H1 (cell line): ENCODE measurements around the gene DOCK10. TPM values are rescaled to one million over a fixed set of nuclear protein-coding genes. Genes with fewer than 3 reads are reported as not detected.

Source experiments
- BACH1 ChIP-seq: IDR thresholded peaks from 2 replicates; pipeline ENCODE4 v1.6.1; 2012; ENCODE audit warnings: low read length, improper control_type of control experiment
- BCL11A ChIP-seq, 2 experiments: IDR thresholded peaks; one replicate each; pipeline ENCODE4 v1.6.1; 2011; ENCODE audit warnings: low read depth in 2 of 2, low read length in 2 of 2, mild to moderate bottlenecking in 2 of 2
- CBX8 ChIP-seq: fragments of 300-800, 300-1000 bp; sonication (generic); IDR thresholded peaks from 2 replicates; pipeline ENCODE4 v1.7.1; 2016; ENCODE audit warnings: low read depth, low read length, borderline replicate concordance
- CHD7 ChIP-seq: fragments of 300-600 bp; sonication (generic); IDR thresholded peaks from 2 replicates; pipeline ENCODE4 v1.7.1; 2012; ENCODE audit warnings: low read length, moderate library complexity, mild to moderate bottlenecking, inconsistent platforms; ENCODE audit not compliant: insufficient replicate concordance
- KDM1A ChIP-seq: fragments of 200-600, 300-600 bp; sonication (generic); IDR thresholded peaks from 2 replicates; pipeline ENCODE4 v1.7.1; 2016; ENCODE audit warnings: mild to moderate bottlenecking, low read length, borderline replicate concordance
- MAFK ChIP-seq: IDR thresholded peaks from 2 replicates; pipeline ENCODE4 v1.6.1; 2012; ENCODE audit warnings: low read depth, mild to moderate bottlenecking, improper control_type of control experiment, low read length
- RFX5 ChIP-seq: IDR thresholded peaks from 2 replicates; pipeline ENCODE4 v1.6.1; 2011; ENCODE audit warnings: low read depth, low read length, improper control_type of control experiment, borderline replicate concordance
- TCF12 ChIP-seq: IDR thresholded peaks from 2 replicates; pipeline ENCODE4 v1.6.1; 2011; ENCODE audit warnings: low read depth, mild to moderate bottlenecking, low read length
- YY1 ChIP-seq: IDR thresholded peaks from 2 replicates; pipeline ENCODE4 v1.6.1; 2011; ENCODE audit warnings: low read depth, mild to moderate bottlenecking, low read length
- ZNF274 ChIP-seq: IDR thresholded peaks from 2 replicates; pipeline ENCODE4 v1.7.0; 2012; ENCODE audit warnings: low read length, borderline replicate concordance; ENCODE audit errors: extremely low read depth
- polyA plus RNA-seq, 7 experiments: library from polyadenylated mRNA; depleted of rRNA in 3 of 7; stranded (reverse) in 5 of 7; unstranded in 2 of 7; fragments of >200 nt in 5 of 7; fragments of 200-250 nt in 2 of 7; gene quantifications; 1 replicate in 5 of 7; 2 replicates in 1 of 7; 4 replicates in 1 of 7; pipeline versions ENCODE4 v1.2.1 to v1.2.3, GENCODE V29; 2011 to 2013; ENCODE audit warnings: missing spikeins in 2 of 7, mixed read lengths in 2 of 7
- total RNA-seq: library from RNA; stranded (reverse); fragmentation: NEBNext Ultra II Directional; extraction: Animal tissue kit (Norgen Biotek cat#: 25700); gene quantifications from 2 replicates; pipeline ENCODE4 v1.2.1, GENCODE V29; 2021

The DOCK10 gene
- total and polyA plus RNA-seq, 2 of the 8 experiments (the other 6 are each of a cell fraction or from before 2014, with no cell fraction given): 0.33 to 1.6 TPM

DNA sequence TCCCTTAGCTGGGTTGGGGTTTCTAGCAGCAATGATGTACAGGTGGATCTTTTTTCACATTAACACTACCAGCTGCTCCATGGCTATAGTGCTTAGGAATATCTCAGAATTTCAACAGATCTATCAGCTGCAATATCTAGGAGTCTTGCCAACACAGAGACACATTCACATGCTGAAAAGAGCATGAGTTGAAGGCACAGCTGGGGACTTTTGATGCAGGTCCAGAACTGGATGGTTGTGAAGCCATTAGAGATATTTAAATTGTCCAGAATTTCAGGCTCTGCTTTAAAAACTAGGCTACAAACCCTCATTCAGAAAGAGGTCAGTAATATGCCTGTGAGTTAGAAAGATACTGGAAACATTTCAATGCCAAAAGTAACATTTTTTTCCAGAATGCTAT, 203.9 kb downstream of the DOCK10 start (continued):
- TF ChIP-seq CHD7: no peak
- TF ChIP-seq KDM1A: no peak
- TF ChIP-seq MAFK: no peak
- no peak for TF ChIP-seq TCF12
- TF ChIP-seq YY1: no peak
- TF ChIP-seq BCL11A (IDR thresholded peaks at IDR 0.05; ENCODE audit: low read depth in 2 of 2, low read length in 2 of 2): no peak
- TF ChIP-seq RFX5: no peak
- no peak for TF ChIP-seq ZNF274
- no peak for TF ChIP-seq BACH1
- no peak for TF ChIP-seq CBX8
- TF ChIP-seq, all 59 proteins: peak for 0
